H9 (cell line): ENCODE results near the gene PCDHGB5. TPM values are rescaled to one million over a fixed set of nuclear protein-coding genes. Genes with fewer than 3 reads are reported as not detected.
A peak's percentile ranks its signal among the peaks of the same experiment; 100 is the strongest.

Experiments
- DNase-seq: peaks from one replicate; pipeline ENCODE4 v3.0.0-alpha.2; 2017
- H2AFZ ChIP-seq: one replicate; pipeline ENCODE4 v1.6.1; 2013; ENCODE audit warnings: mild to moderate bottlenecking, low read length, control low read depth, moderate library complexity
- H2AK5ac ChIP-seq: 2 replicates; pipeline ENCODE4 v1.6.1; 2013; ENCODE audit warnings: low read length, control low read depth, mixed read lengths; ENCODE audit not compliant: insufficient read length
- H2BK120ac ChIP-seq: one replicate; pipeline ENCODE4 v1.6.1; 2013; ENCODE audit warnings: low read depth, mild to moderate bottlenecking, low read length, control low read depth, inconsistent platforms; ENCODE audit not compliant: poor library complexity, severe bottlenecking
- H2BK12ac ChIP-seq: 2 replicates; pipeline ENCODE4 v1.6.1; 2013; ENCODE audit warnings: low read length, control low read depth, mixed read lengths, low read depth; ENCODE audit not compliant: insufficient read length
- H2BK15ac ChIP-seq: 2 replicates; pipeline ENCODE4 v1.6.1; 2013; ENCODE audit warnings: low read depth, low read length, control low read depth
- H2BK20ac ChIP-seq: one replicate; pipeline ENCODE4 v1.6.1; 2013; ENCODE audit warnings: low read depth, mild to moderate bottlenecking, low read length, control low read depth, inconsistent platforms; ENCODE audit not compliant: poor library complexity, severe bottlenecking
- H2BK5ac ChIP-seq: 2 replicates; pipeline ENCODE4 v1.6.1; 2013; ENCODE audit warnings: low read length, control low read depth, mixed read lengths; ENCODE audit not compliant: insufficient read length
- H3K14ac ChIP-seq: 2 replicates; pipeline ENCODE4 v1.6.1; 2013; ENCODE audit warnings: low read length, control low read depth; ENCODE audit not compliant: insufficient read depth
- H3K18ac ChIP-seq: 2 replicates; pipeline ENCODE4 v1.6.1; 2013; ENCODE audit warnings: low read depth, mild to moderate bottlenecking, mixed read lengths, low read length, control low read depth; ENCODE audit not compliant: insufficient read length
- H3K23ac ChIP-seq: 2 replicates; pipeline ENCODE4 v1.6.1; 2013; ENCODE audit warnings: low read length, control low read depth, mixed read lengths, low read depth; ENCODE audit not compliant: insufficient read length
- H3K23me2 ChIP-seq: 2 replicates; pipeline ENCODE4 v1.6.1; 2013; ENCODE audit warnings: low read depth, mild to moderate bottlenecking, mixed read lengths, low read length, control low read depth; ENCODE audit not compliant: insufficient read length, poor library complexity, severe bottlenecking
- H3K27ac ChIP-seq: 2 replicates; pipeline ENCODE4 v1.5.1; 2013; ENCODE audit warnings: low read length, control low read depth, mixed read lengths, low read depth; ENCODE audit not compliant: insufficient read length
- H3K27me3 ChIP-seq: 2 replicates; pipeline ENCODE4 v1.6.1; 2013; ENCODE audit warnings: low read length, control low read depth, inconsistent platforms; ENCODE audit not compliant: insufficient read depth
- H3K4ac ChIP-seq: 2 replicates; pipeline ENCODE4 v1.6.1; 2013; ENCODE audit warnings: low read depth, mild to moderate bottlenecking, control low read depth, inconsistent platforms, low read length, moderate library complexity
- H3K4me1 ChIP-seq: 2 replicates; pipeline ENCODE4 v1.6.1; 2013; ENCODE audit warnings: low read length, control low read depth, inconsistent platforms; ENCODE audit not compliant: insufficient read depth
- H3K4me2 ChIP-seq: 2 replicates; pipeline ENCODE4 v1.6.1; 2013; ENCODE audit warnings: low read length, control low read depth, mixed read lengths; ENCODE audit not compliant: insufficient read length, insufficient read depth
- H3K56ac ChIP-seq: 2 replicates; pipeline ENCODE4 v1.6.1; 2013; ENCODE audit warnings: low read depth, mild to moderate bottlenecking, mixed read lengths, low read length, control low read depth; ENCODE audit not compliant: insufficient read length
- H3K79me1 ChIP-seq: 2 replicates; pipeline ENCODE4 v1.6.1; 2013; ENCODE audit warnings: low read depth, mild to moderate bottlenecking, moderate library complexity, low read length, control low read depth, inconsistent platforms; ENCODE audit not compliant: insufficient read depth, poor library complexity, severe bottlenecking
- H3K79me2 ChIP-seq: 2 replicates; pipeline ENCODE4 v1.6.1; 2013; ENCODE audit warnings: low read length, control low read depth, inconsistent platforms; ENCODE audit not compliant: insufficient read depth
- H3K9ac ChIP-seq: 2 replicates; pipeline ENCODE4 v1.6.1; 2013; ENCODE audit warnings: low read length, control low read depth, mixed read lengths; ENCODE audit not compliant: insufficient read length; ENCODE audit errors: extremely low read depth
- H3K9me3 ChIP-seq: one replicate; pipeline ENCODE4 v1.6.1; 2013; ENCODE audit warnings: low read depth, low read length, inconsistent platforms; ENCODE audit not compliant: control insufficient read depth
- H3T11ph ChIP-seq: one replicate; pipeline ENCODE4 v1.6.1; 2013; ENCODE audit warnings: mild to moderate bottlenecking, low read length, control low read depth, inconsistent platforms
- H4K20me1 ChIP-seq: one replicate; pipeline ENCODE4 v1.6.1; 2013; ENCODE audit not compliant: control insufficient read depth, insufficient read length, insufficient read depth
- H4K5ac ChIP-seq: 2 replicates; pipeline ENCODE4 v1.6.1; 2013; ENCODE audit warnings: low read depth, mild to moderate bottlenecking, mixed read lengths, low read length, control low read depth; ENCODE audit not compliant: insufficient read length
- H4K8ac ChIP-seq: replicated peaks from 2 replicates; pipeline ENCODE4 v1.6.1; 2013; ENCODE audit warnings: low read length, control low read depth, mixed read lengths, low read depth; ENCODE audit not compliant: insufficient read length
- H4K91ac ChIP-seq: 2 replicates; pipeline ENCODE4 v1.6.1; 2013; ENCODE audit warnings: low read depth, mild to moderate bottlenecking, moderate library complexity, mixed read lengths, low read length, control low read depth; ENCODE audit not compliant: insufficient read length
- H3K27ac Mint-ChIP-seq, 3 experiments: 2 replicates in 2 of 3; 3 replicates in 1 of 3; pipeline ENCODE4 v1.8.0; 2020 to 2021; ENCODE audit warnings: mixed read lengths in 3 of 3, mild to moderate bottlenecking in 1 of 3, moderate library complexity in 1 of 3
- H3K27me3 Mint-ChIP-seq: 2 replicates; pipeline ENCODE4 v1.8.0; 2021; ENCODE audit warnings: low read depth, mild to moderate bottlenecking, moderate library complexity, mixed read lengths
- H3K36me3 Mint-ChIP-seq, 3 experiments: 2 replicates in 2 of 3; 3 replicates in 1 of 3; pipeline ENCODE4 v1.8.0; 2020 to 2021; ENCODE audit warnings: low read depth in 3 of 3, mixed read lengths in 3 of 3; ENCODE audit not compliant: insufficient read depth in 1 of 3
- H3K4me1 Mint-ChIP-seq, 2 experiments: 2 replicates each; pipeline ENCODE4 v1.8.0; 2020; ENCODE audit warnings: mixed read lengths in 2 of 2
- H3K4me3 Mint-ChIP-seq, 2 experiments: 2 replicates in 1 of 2; 3 replicates in 1 of 2; pipeline ENCODE4 v1.8.0; 2020 to 2021; ENCODE audit warnings: mild to moderate bottlenecking in 2 of 2, mixed read lengths in 2 of 2, moderate library complexity in 1 of 2
- H3K9me3 Mint-ChIP-seq, 2 experiments: 2 replicates in 1 of 2; 3 replicates in 1 of 2; pipeline ENCODE4 v1.8.0; 2020; ENCODE audit warnings: mild to moderate bottlenecking in 2 of 2, mixed read lengths in 2 of 2, moderate library complexity in 1 of 2
- CTCF ChIP-seq: fragments of 200-600 bp; sonication (generic); conservative IDR thresholded peaks from 3 replicates; pipeline ENCODE4 v1.8.0; 2021; ENCODE audit warnings: antibody characterized with exemption, mild to moderate bottlenecking
- WGBS: extraction: QIAGEN DNeasy Blood & Tissue Kit; methylation state at CpG from one replicate; pipeline ENCODE4 v1.1.7; 2013; ENCODE audit warnings: missing lambda C conversion rate, low lambda C conversion rate, mixed read lengths; ENCODE audit not compliant: insufficient read length; ENCODE audit errors: extremely low coverage; 5-methylcytosine and 5-hydroxymethylcytosine counted together
- total RNA-seq: library from RNA; stranded (reverse); gene quantifications from 2 replicates; pipeline ENCODE4 v1.2.1, GENCODE V29; 2021

Gene PCDHGB5
- total RNA-seq, 1 experiment from 2014 or later, result 3.8 TPM

GRCh38 chr5:141412854-141413539 is 15.2 kb downstream of the PCDHGB5 start, which contains the start of gene PCDHGA10:
PCDHGA10 (plus strand) TSS chr5:141412987; CDS start chr5:141413176, 189 bp downstream.
- no peak within 1 kb of the TSS for H2BK5ac ChIP-seq
- no peak within 1 kb of the TSS for H3K9ac ChIP-seq
- no peaks in the 10 kb centered on the region for H3K9me3 ChIP-seq
- no peak within 1 kb of the TSS for H3K27ac ChIP-seq
- Mint-ChIP-seq H3K27ac (peak within 1 kb of the TSS in 1 of 3 experiments; percentile 93; a peak in 2 of 7 replicates), H3K9me3 (peaks cover 36 to 47% of the 10 kb centered on the region in 2 experiments), H3K4me1 (peaks cover 16 to 23% of the 10 kb centered on the region in 2 experiments), H3K27me3 (peaks cover 28% of the 10 kb centered on the region), H3K36me3 (peaks cover 29 to 55% (median 36%) of the 10 kb centered on the region in 3 experiments), H3K4me3 (peak within 1 kb of the TSS; percentile 83 to 87)
- no peak within 1 kb of the TSS for H4K5ac ChIP-seq
- 0 out of 2 replicates have a peak within 1 kb of the TSS, but pooled peaks have one; percentile 26 for H3K14ac ChIP-seq
- no peaks in the 10 kb centered on the region for H3K4me1 ChIP-seq
- peak; percentile 89 for TF ChIP-seq CTCF
- no peak within 1 kb of the TSS for H2BK20ac ChIP-seq
- no peak within 1 kb of the TSS for H2BK12ac ChIP-seq
- H3K79me1 ChIP-seq, result no peaks in the 10 kb centered on the region
- H3K18ac ChIP-seq, result no peak within 1 kb of the TSS
- no peaks in the 10 kb centered on the region; the same call in 1 of the 2 replicates for H3K27me3 ChIP-seq
- no peak within 1 kb of the TSS for H3K56ac ChIP-seq
- H3T11ph ChIP-seq, result no peak within 1 kb of the TSS
- H3K4me2 ChIP-seq, result peak within 1 kb of the TSS; percentile 29
- no peak within 1 kb of the TSS for H3K4ac ChIP-seq
- H4K91ac ChIP-seq, result no peak within 1 kb of the TSS
- H2AK5ac ChIP-seq, result no peak within 1 kb of the TSS
- peak; percentile 73 for DNase-seq
- no peak within 1 kb of the TSS for H2BK15ac ChIP-seq
- no peak within 1 kb of the TSS for H2AFZ ChIP-seq
- H4K8ac ChIP-seq, result no peak within 1 kb of the TSS
- H4K20me1 ChIP-seq, result no peaks in the 10 kb centered on the region
- peaks cover 8% of the 10 kb centered on the region for H3K23me2 ChIP-seq
- H3K79me2 ChIP-seq, result no peaks in the 10 kb centered on the region
- H2BK120ac ChIP-seq, result no peak within 1 kb of the TSS
- WGBS, result no CpG with 5 or more reads among the region's 31 CpGs
- H3K23ac ChIP-seq, result no peak within 1 kb of the TSS
